Upper lobe of left lung (tissue), 6 donors: ENCODE measurements around the gene RUNX1. TPM values are rescaled to one million over a fixed set of nuclear protein-coding genes. Genes with fewer than 3 reads are reported as not detected.

Experiments
- ATAC-seq, 2 donors: fragments of 200-7000 bp; cut with Tn5 transposase; one replicate each; pipeline ENCODE4 v1.9.1; 2022; ENCODE audit warnings: mild to moderate bottlenecking in 2 of 2, moderate library complexity in 2 of 2; ENCODE audit not compliant: low FRiP score in 2 of 2
- DNase-seq, 2 donors: peaks; one replicate each; pipeline ENCODE4 v3.0.0-alpha.2; 2019 to 2020
- H3K27ac ChIP-seq, 4 donors: fragments of 200-600 bp; sonication (generic); one replicate each; pipeline ENCODE4 v1.5.1; 2016 to 2019
- H3K27me3 ChIP-seq, 4 donors: fragments of 200-600 bp; sonication (generic); one replicate each; pipeline ENCODE4 v1.5.1; 2017 to 2019
- H3K36me3 ChIP-seq, 4 donors: fragments of 200-600 bp; sonication (generic); one replicate each; pipeline ENCODE4 v1.5.1; 2016 to 2019
- H3K4me1 ChIP-seq, 4 donors: fragments of 200-600 bp; sonication (generic); one replicate each; pipeline ENCODE4 v1.5.1; 2018 to 2019
- H3K4me3 ChIP-seq, 4 donors: fragments of 200-600 bp; sonication (generic); one replicate each; pipeline ENCODE4 v1.5.1; 2017 to 2019; ENCODE audit warnings: mild to moderate bottlenecking in 2 of 4, moderate library complexity in 1 of 4
- H3K9me3 ChIP-seq, 4 donors: fragments of 200-600 bp; sonication (generic); one replicate each; pipeline ENCODE4 v1.5.1; 2018 to 2019
- CTCF ChIP-seq, 6 experiments: fragments of 450-650 bp in 4 of 6; fragments of 200-600 bp in 2 of 6; sonication (generic) in 2 of 6; IDR thresholded peaks; one replicate each; pipeline ENCODE4 v1.5.1; 2016 to 2019; ENCODE audit warnings: antibody characterized with exemption in 6 of 6
- EP300 ChIP-seq, 4 donors: sonication (generic); formaldehyde crosslinking; IDR thresholded peaks; one replicate each; pipeline ENCODE4 v1.5.1; 2017; ENCODE audit warnings: antibody characterized with exemption in 4 of 4, control low read depth in 2 of 4
- POLR2A ChIP-seq, 4 donors: fragments of 450-650 bp; IDR thresholded peaks; one replicate each; pipeline ENCODE4 v1.5.1; 2016 to 2017; ENCODE audit warnings: antibody characterized with exemption in 4 of 4, mild to moderate bottlenecking in 2 of 4
- POLR2AphosphoS5 ChIP-seq, 2 donors: sonication (generic); formaldehyde crosslinking; IDR thresholded peaks; one replicate each; pipeline ENCODE4 v1.5.1; 2017; ENCODE audit warnings: antibody characterized with exemption in 2 of 2
- WGBS, 2 donors: methylation state at CpG; one replicate each; pipeline ENCODE4 v1.1.5; 2017 to 2018; 5-methylcytosine and 5-hydroxymethylcytosine counted together
- total RNA-seq, 6 donors: library from RNA; depleted of rRNA in 4 of 6; stranded (reverse); fragments of >200 nt in 4 of 6; gene quantifications; one replicate each; pipeline versions ENCODE4 v1.1.0 to v1.2.1, GENCODE V29; 2016 to 2021
- donor health status: DM: no; HTN: no; CAD: no; lungs with moderate emphysema.
- donor health status: DM: no; HTN: yes; CAD: no; lungs with severe emphysema.

The RUNX1 gene
- total RNA-seq, 6 donors from 2014 or later, result 62.2 to 252 (median 98.2) TPM

GRCh38 chr21:34794686-34795085 lies 254.4 kb downstream of the RUNX1 start:
- Histone ChIP-seq H3K27me3 (no peaks in the 10 kb centered on the region), H3K4me3 (no peak overlapping the region), H3K36me3 (peaks cover 19 to 57% (median 29%) of the 10 kb centered on the region in 4 donors), H3K4me1 (peaks cover 6 to 24% (median 16%) of the 10 kb centered on the region in 4 donors), H3K9me3 (no peaks in the 10 kb centered on the region), H3K27ac (peak overlapping the region in 3 of 4 donors; percentile 57 to 72 (median 69))
- TF ChIP-seq POLR2A (IDR thresholded peaks at IDR 0.05), result no peak
- TF ChIP-seq POLR2AphosphoS5 (IDR thresholded peaks at IDR 0.05), result no peak
- TF ChIP-seq CTCF (IDR thresholded peaks at IDR 0.05), result no peak
- TF ChIP-seq EP300 (IDR thresholded peaks at IDR 0.05), result no peak
- no peak for DNase-seq
- WGBS, 2 donors, result 87 to 89% methylated on average over 7 of the region's 7 CpGs
- no peak for ATAC-seq

GRCh38 chr21:34793471-34793870 lies 255.6 kb downstream of the RUNX1 start:
- ATAC-seq (no peak), DNase-seq (no peak)
- WGBS, 2 donors, result 74 to 85% methylated on average over 6 of the region's 6 CpGs
- TF ChIP-seq CTCF (IDR thresholded peaks at IDR 0.05), result no peak
- TF ChIP-seq POLR2A (IDR thresholded peaks at IDR 0.05), result no peak
- no peak for TF ChIP-seq EP300 (IDR thresholded peaks at IDR 0.05)
- no peak for TF ChIP-seq POLR2AphosphoS5 (IDR thresholded peaks at IDR 0.05)
- Histone ChIP-seq H3K9me3 (no peaks in the 10 kb centered on the region), H3K27me3 (no peaks in the 10 kb centered on the region), H3K4me1 (peaks cover 6 to 24% (median 12%) of the 10 kb centered on the region in 4 donors), H3K4me3 (no peak overlapping the region), H3K27ac (no peak overlapping the region), H3K36me3 (peaks cover 10 to 47% (median 20%) of the 10 kb centered on the region in 4 donors)

GRCh38 chr21:34792504-34793089 lies 256.5 kb downstream of the RUNX1 start:
- Histone ChIP-seq H3K27ac (no peak overlapping the region), H3K27me3 (no peaks in the 10 kb centered on the region), H3K9me3 (no peaks in the 10 kb centered on the region), H3K36me3 (peaks cover 3 to 40% (median 13%) of the 10 kb centered on the region in 4 donors), H3K4me3 (no peak overlapping the region), H3K4me1 (peaks cover 6 to 24% (median 12%) of the 10 kb centered on the region in 4 donors)
- DNase-seq (no peak), ATAC-seq (peak in 1 of 2 donors; percentile 9)
- WGBS, 2 donors, result 96% methylated on average over 27 of the region's 27 CpGs
- TF ChIP-seq EP300 (IDR thresholded peaks at IDR 0.05), result no peak
- TF ChIP-seq CTCF (IDR thresholded peaks at IDR 0.05), result no peak
- no peak for TF ChIP-seq POLR2A (IDR thresholded peaks at IDR 0.05)
- no peak for TF ChIP-seq POLR2AphosphoS5 (IDR thresholded peaks at IDR 0.05)

- no peak overlapping the region for H3K27ac ChIP-seq
- WGBS, 2 donors, result 92 to 93% methylated on average over 59 to 81 of the region's 84 CpGs
- H3K27me3 ChIP-seq, result no peaks in the 10 kb centered on the region
- H3K4me3 ChIP-seq, result no peak overlapping the region
- peaks cover 3 to 33% (median 11%) of the 10 kb centered on the region in 4 donors for H3K36me3 ChIP-seq
- no peak for TF ChIP-seq POLR2A (IDR thresholded peaks at IDR 0.05)
- no peak for TF ChIP-seq EP300 (IDR thresholded peaks at IDR 0.05)
- no peak for TF ChIP-seq CTCF (IDR thresholded peaks at IDR 0.05)
- no peak for TF ChIP-seq POLR2AphosphoS5 (IDR thresholded peaks at IDR 0.05)
- H3K4me1 ChIP-seq, result peaks cover 6 to 19% (median 12%) of the 10 kb centered on the region in 4 donors
- H3K9me3 ChIP-seq, result no peaks in the 10 kb centered on the region
- peak in 1 of 2 donors; percentile 84 for DNase-seq
- ATAC-seq, result no peak
These were observed 257.2 kb downstream of the RUNX1 start for GRCh38 chr21:34791776-34792503.
